GM20000 (cell line): Measurements from ENCODE around the gene CACNA1F.
A peak's percentile ranks its signal among the peaks of the same experiment; 100 is the strongest.

Experiments used
- DNase-seq: peaks from one replicate; pipeline ENCODE4 v3.0.0; 2012; ENCODE audit warnings: low spot score
- CTCF ChIP-seq: IDR thresholded peaks from 2 replicates; pipeline ENCODE4 v1.5.1; 2012; ENCODE audit warnings: mild to moderate bottlenecking, control low read depth; ENCODE audit errors: extremely low read depth, missing control alignments

Gene CACNA1F

GRCh38 chrX:49272421-49272820 lies 39.3 kb upstream of the CACNA1F start:
- no peak for TF ChIP-seq CTCF
- DNase-seq: no peak

GRCh38 chrX:49271341-49271740 lies 38.2 kb upstream of the CACNA1F start:
- no peak for TF ChIP-seq CTCF

GRCh38 chrX:49270249-49270921 lies 37.2 kb upstream of the CACNA1F start:
- DNase-seq: no peak
- no peak for TF ChIP-seq CTCF

More at GRCh38 chrX:49271341-49271740, 38.2 kb upstream of the CACNA1F start:
- no peak for DNase-seq

GRCh38 chrX:49269767-49270248 lies 36.7 kb upstream of the CACNA1F start, which contains the start of gene PPP1R3F:
PPP1R3F (plus strand) TSS chrX:49269793; CDS start chrX:49269870, 77 bp downstream.
- no peak for TF ChIP-seq CTCF
- DNase-seq: peak; percentile 58

GRCh38 chrX:49269010-49269766 lies 36.0 kb upstream of the CACNA1F start:
- DNase-seq: peak; percentile 92
- TF ChIP-seq CTCF: no peak

- DNase-seq: no peak
- no peak for TF ChIP-seq CTCF
These were observed 35.5 kb upstream of the CACNA1F start for GRCh38 chrX:49268702-49269009.
